ENCODE measurements around the gene OTULIN.

DNA sequence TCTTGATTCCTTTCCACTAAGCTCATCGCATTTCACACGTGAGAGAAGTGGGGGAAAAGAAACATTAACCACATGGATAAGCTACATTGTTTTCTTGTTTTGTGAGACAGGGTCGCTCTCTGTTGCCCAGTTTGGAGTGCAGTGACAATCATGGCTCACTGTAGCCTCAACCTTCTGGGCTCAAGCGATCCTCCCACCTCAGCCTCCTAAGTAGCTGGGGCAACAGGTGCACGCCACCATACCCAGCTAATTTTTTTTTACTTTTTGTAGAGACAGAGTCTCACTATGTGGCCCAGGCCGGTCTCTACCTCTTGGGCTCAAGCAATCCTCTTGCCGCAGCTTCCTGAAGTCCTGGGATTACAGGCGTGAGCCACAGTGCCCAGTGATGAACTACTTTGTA, 2.8 kb downstream of the OTULIN start:
- TF ChIP-seq CTCF (IDR thresholded peaks at IDR 0.05; ENCODE audit: low read depth, low read length, poor library complexity, severe bottlenecking) (no peak), EZH2phosphoT487 (IDR thresholded peaks at IDR 0.05; ENCODE audit: borderline replicate concordance, low read length) (no peak)

Measured in DOHH2 (cell line).